ENCODE results near the gene AGPAT4.

The AGPAT4 gene

DNA sequence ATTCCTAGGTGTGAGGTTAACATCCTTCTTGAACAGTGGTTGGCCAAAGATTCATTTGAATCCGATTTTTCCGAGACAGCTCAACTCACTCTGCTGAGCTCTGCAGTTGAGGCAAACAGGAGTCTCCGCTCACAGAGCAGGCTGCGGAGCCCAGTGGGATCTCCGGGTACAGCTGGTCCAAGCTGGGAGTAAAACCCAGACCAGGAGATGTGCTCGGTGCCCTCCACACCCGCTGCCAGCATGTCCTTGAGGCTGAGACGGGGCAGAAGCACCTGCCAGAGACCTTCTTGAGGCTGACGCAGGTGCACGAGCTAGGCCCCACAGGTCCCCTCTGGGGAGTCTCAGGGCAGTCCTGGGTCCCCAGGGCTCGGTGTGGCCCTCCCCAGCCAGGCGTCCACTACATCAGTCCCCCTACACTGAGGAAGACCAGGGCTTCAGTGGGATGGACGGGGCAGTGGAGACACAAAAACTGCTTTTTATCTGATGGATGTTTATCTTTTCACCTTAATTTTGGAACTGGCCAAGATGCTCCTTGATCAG lies 119.0 kb downstream of the AGPAT4 start:
- H3K27ac Mint-ChIP-seq: no peak overlapping the region
- H3K4me1 Mint-ChIP-seq: no peaks in the 10 kb centered on the region
- peaks cover 2% of the 10 kb centered on the region for H3K9me3 Mint-ChIP-seq
- DNase-seq (ENCODE audit: low spot score in 2 of 2) (no peak), ATAC-seq (ENCODE audit: low read depth) (no peak)
- no peak overlapping the region for H3K4me3 Mint-ChIP-seq
- peaks cover 3% of the 10 kb centered on the region for H3K27me3 Mint-ChIP-seq
- peaks cover 2% of the 10 kb centered on the region for H3K36me3 Mint-ChIP-seq

DNA sequence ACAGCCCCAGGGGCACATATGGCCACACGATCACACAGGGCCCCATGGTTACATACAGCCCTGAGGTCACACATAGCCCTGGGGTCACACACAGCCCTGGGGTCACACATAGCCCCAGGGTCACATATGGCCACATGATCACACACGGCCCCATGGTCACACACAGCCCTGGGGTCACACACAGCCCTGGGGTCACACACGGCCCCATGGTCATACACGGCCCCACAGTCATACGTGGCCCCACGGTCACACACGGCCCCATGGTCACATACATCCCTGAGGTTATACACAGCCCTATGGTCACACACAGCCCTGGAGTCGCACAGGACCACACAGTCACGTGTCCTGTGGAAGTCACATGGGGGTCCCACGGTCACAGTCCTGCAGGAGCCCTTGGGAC lies 120.1 kb downstream of the AGPAT4 start:
- Mint-ChIP-seq H3K27me3 (peaks cover 3% of the 10 kb centered on the region), H3K36me3 (peaks cover 2% of the 10 kb centered on the region), H3K4me3 (no peak overlapping the region), H3K9me3 (peaks cover 2% of the 10 kb centered on the region), H3K27ac (no peak overlapping the region), H3K4me1 (no peaks in the 10 kb centered on the region)
- no peak for ATAC-seq (ENCODE audit: low read depth)
- no peak for DNase-seq (ENCODE audit: low spot score in 2 of 2)

DNA sequence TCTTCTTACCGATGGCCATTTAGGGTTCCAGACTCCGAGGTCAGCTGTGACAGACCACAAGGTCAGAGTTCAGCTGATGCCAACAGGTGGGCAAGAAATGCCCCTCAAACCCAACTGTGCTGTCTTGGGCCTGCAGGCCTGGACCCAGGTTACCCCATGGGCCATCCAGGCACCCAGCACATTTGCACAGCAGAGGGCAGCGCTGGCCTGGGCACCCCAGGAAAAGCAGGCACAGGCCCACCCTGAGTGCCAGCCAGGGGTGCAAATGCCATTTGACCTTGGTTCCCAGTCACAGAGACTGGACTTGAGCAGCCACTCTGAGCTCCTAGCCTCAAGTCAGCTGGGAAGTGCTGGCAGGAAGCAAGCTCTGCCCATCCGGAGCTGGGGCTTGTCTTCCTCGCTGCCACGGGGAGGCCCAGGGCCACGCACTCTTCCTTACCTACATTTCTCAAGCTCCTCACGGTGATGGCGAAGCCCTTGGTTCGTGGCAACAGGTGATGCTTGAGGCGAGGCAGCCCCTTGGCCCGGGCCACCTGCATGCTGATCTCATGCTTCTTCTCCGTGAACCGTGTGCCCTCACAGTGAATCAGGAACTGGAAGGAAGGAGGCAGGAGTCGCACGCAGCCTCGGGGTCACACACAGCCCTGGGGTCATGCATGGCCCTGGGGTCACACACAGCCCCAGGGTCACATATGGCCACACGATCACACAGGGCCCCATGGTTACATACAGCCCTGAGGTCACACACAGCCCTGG lies 120.8 kb downstream of the AGPAT4 start:
- peaks cover 2% of the 10 kb centered on the region for H3K36me3 Mint-ChIP-seq
- peaks cover 3% of the 10 kb centered on the region for H3K27me3 Mint-ChIP-seq
- ATAC-seq (ENCODE audit: low read depth) (no peak), DNase-seq (ENCODE audit: low spot score in 2 of 2) (no peak)
- H3K4me1 Mint-ChIP-seq: no peaks in the 10 kb centered on the region
- no peak overlapping the region for H3K27ac Mint-ChIP-seq
- H3K9me3 Mint-ChIP-seq: peaks cover 2% of the 10 kb centered on the region
- no peak overlapping the region for H3K4me3 Mint-ChIP-seq

DNA sequence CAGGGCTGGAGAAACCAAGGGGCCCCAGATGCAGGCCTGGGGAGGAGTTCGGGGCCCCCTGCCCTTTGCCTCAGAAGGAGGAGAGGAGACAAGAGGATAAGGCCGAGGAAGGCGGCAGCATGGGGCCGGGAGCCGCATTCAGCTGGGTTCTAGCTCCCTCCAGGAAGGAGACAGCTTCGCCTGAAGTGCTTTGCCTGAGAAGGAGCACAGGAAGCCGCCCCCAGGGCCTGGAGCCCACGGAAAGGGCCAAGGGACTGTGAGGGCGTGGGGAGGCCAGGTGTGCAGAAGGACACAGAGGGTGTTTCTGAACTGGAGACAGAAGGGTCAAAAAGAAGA lies 121.4 kb downstream of the AGPAT4 start:
- no peak for ATAC-seq (ENCODE audit: low read depth)
- peaks cover 3% of the 10 kb centered on the region for H3K27me3 Mint-ChIP-seq
- H3K36me3 Mint-ChIP-seq: peaks cover 2% of the 10 kb centered on the region
- DNase-seq (ENCODE audit: low spot score in 2 of 2): no peak
- peaks cover 2% of the 10 kb centered on the region for H3K9me3 Mint-ChIP-seq
- no peaks in the 10 kb centered on the region for H3K4me1 Mint-ChIP-seq
- no peak overlapping the region for H3K4me3 Mint-ChIP-seq
- no peak overlapping the region for H3K27ac Mint-ChIP-seq

DNA sequence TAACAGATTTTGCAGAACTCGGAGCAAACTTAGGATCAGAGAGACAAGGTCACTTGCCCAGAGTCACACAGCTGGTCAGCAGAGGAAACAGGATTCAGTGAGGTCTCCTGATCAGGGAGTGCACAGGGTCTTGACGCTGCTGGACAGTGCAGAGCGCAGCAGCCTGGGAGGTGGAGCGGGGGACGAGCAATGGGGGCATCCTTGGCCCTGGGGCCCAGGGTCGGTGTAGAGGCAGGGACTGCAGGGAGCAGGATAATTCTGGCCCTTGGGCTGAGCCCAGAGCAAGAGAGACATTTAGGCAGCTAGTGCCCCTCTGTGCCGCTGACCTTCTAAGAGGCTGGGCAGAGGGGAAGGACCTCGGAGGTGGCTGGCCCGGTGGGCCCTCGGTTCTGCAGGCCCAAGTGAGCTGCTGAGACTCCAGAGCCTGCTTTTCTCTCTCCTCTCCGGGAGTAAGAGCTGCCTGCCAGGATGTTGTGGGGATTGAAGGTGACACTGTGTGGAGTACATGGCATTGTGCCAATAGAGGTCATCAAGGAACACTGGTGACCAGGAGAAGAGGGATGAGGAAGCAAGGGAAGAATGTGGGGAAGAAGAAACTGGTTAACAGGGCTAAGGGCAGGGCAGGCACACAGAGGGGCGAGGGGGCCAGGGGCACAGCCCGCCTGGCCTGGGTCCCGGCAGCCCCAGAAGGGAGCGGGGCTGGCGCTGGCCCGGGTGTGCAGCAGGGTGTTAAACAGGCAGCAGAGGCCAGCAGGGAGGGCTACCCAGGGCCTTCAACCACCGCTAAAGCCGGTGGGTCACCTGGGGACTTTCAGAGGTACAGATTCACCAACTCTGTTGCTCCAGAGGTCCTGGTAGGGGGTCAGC lies 122.0 kb downstream of the AGPAT4 start:
- H3K4me1 Mint-ChIP-seq: no peaks in the 10 kb centered on the region
- ATAC-seq (ENCODE audit: low read depth): no peak
- H3K4me3 Mint-ChIP-seq: no peak overlapping the region
- H3K9me3 Mint-ChIP-seq: peaks cover under 1% of the 10 kb centered on the region
- DNase-seq (ENCODE audit: low spot score in 2 of 2): no peak
- H3K27ac Mint-ChIP-seq: no peak overlapping the region
- H3K27me3 Mint-ChIP-seq: peaks cover 3% of the 10 kb centered on the region
- H3K36me3 Mint-ChIP-seq: peaks cover under 1% of the 10 kb centered on the region

DNA sequence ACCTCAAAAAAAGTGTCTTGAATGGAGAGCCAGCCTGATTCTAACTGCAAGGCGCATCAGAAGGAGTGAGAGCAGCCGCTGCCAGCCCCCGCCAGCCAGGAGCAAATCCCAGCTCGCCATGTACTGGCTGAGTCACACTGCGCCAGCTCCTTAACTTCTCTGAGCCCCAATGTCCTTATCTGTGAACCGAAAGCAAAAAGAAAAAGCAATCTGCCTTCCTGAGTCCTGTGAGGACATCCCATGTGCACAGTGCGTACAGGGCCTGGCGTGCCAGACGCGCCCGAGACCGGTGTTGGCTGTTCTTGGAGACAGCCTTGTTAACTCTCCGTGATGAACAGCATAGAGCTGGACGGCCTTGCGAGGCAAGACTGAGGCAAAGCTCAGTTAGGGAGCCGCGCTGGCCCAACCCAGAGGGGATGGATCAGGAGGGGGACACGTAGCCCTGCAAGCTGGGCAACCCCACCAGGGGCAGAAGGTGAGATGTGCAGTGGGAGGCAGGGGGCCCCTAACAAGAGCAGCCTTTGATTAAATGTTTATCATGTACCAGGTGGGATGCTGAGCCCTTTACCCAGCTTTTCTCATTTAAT lies 122.7 kb downstream of the AGPAT4 start:
- peaks cover 3% of the 10 kb centered on the region for H3K27me3 Mint-ChIP-seq
- no peak overlapping the region for H3K4me3 Mint-ChIP-seq
- H3K4me1 Mint-ChIP-seq: no peaks in the 10 kb centered on the region
- DNase-seq (ENCODE audit: low spot score in 2 of 2): no peak
- no peak overlapping the region for H3K27ac Mint-ChIP-seq
- H3K9me3 Mint-ChIP-seq: no peaks in the 10 kb centered on the region
- H3K36me3 Mint-ChIP-seq: no peaks in the 10 kb centered on the region
- no peak for ATAC-seq (ENCODE audit: low read depth)

DNA sequence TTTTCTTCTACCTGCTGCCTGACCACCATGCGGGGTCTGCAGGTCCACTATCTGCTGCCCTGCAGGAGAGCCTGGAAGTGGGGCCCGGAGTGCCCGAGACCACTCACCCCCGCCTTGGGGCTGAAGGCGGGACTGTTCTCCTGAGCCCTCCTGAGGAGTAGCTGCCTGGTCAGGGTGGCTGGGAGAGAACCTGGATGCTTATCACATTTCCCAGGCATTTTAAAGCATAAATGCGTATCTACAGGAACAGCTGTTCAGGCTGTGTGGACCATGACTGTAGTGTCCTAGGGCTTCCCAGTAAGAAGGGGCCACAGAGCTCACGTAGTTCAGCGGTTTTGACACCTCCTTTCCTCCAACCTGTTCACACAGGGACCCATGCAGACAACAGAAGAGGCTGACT lies 123.3 kb downstream of the AGPAT4 start:
- Mint-ChIP-seq H3K27ac (no peak overlapping the region), H3K4me3 (no peak overlapping the region), H3K4me1 (no peaks in the 10 kb centered on the region), H3K9me3 (no peaks in the 10 kb centered on the region), H3K36me3 (no peaks in the 10 kb centered on the region), H3K27me3 (peaks cover 3% of the 10 kb centered on the region)
- DNase-seq (ENCODE audit: low spot score in 2 of 2) (no peak), ATAC-seq (ENCODE audit: low read depth) (no peak)

DNA sequence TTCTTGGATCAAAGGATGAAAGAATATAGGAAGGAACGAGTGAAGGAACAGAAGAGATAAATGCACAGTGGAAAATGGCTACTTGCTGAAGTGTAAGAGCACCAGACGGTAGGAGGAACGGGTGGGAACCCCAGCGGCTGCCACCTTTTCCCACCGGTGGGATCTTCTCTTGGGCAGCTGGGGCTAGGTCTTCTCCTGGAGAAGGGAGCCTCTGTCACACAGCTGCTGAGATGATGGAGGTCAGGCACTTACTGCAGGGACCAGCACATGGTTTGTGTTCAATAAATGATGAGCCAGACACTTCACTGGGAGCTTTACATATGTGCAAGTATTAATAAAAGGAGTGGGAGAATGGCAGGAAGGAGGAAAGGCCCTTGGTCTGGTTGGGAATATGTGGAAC lies 123.7 kb downstream of the AGPAT4 start:
- no peak for DNase-seq (ENCODE audit: low spot score in 2 of 2)
- Mint-ChIP-seq H3K27me3 (peaks cover 3% of the 10 kb centered on the region), H3K36me3 (no peaks in the 10 kb centered on the region), H3K4me3 (no peak overlapping the region), H3K4me1 (no peaks in the 10 kb centered on the region), H3K27ac (no peak overlapping the region), H3K9me3 (no peaks in the 10 kb centered on the region)
- ATAC-seq (ENCODE audit: low read depth): no peak

DNA sequence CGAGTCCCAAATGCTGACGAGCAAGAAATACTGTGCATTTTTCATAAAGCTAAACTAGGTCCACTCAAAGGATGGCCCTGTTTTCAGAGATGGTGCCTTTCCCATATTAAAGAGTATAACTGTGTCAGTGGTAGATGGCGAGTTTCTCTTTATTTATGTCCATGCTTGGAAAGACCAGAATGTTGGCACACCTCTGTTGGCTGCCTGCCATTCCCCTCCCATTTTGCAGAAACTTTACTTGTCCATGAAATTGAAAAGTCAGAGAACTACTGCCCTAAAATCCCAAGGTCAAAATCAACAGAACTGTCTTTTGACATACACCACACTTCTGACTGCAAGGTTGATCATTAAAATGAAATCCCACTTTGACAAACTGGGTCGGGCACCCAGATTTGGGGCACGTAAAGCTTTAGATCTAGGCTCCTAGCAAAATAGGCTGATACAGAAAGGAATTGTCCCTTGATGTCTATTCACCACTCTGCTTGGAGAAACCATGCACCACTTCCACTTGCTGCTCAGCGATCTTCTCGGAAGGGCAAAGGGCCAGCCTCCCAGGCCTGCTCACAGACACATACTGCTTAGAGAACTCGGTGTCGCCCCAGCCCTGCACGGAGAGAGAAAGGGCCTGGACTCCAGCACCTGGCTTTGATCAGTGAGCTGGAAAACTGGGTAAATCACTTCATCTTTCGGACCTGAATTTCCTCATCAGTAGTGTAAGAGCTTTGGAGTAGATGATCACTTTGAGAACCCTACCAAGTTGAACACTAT lies 130.0 kb downstream of the AGPAT4 start:
- no peaks in the 10 kb centered on the region for H3K4me1 Mint-ChIP-seq
- H3K9me3 Mint-ChIP-seq: no peaks in the 10 kb centered on the region
- H3K4me3 Mint-ChIP-seq: no peak overlapping the region
- DNase-seq (ENCODE audit: low spot score in 2 of 2) (no peak), ATAC-seq (ENCODE audit: low read depth) (no peak)
- no peaks in the 10 kb centered on the region for H3K27me3 Mint-ChIP-seq
- peaks cover 3% of the 10 kb centered on the region for H3K36me3 Mint-ChIP-seq
- H3K27ac Mint-ChIP-seq: no peak overlapping the region

DNA sequence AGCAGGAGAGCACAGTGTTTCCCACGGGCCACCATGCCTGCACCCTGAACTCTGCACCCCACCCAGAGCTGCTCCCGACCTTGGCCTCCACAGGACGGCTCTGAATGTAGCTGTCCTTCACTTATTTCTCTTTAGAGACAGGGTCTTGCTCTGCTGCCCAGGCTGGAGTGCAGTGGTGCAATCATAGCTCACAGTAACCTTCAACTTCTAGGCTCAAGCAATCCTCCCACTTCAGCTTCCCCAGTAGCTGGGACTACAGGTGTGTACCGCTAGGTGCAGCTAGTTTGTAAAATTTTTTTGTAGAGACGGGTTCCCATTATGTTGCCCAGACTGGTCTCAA lies 130.9 kb downstream of the AGPAT4 start:
- DNase-seq (ENCODE audit: low spot score in 2 of 2) (no peak), ATAC-seq (ENCODE audit: low read depth) (no peak)
- Mint-ChIP-seq H3K9me3 (no peaks in the 10 kb centered on the region), H3K27ac (no peak overlapping the region), H3K27me3 (no peaks in the 10 kb centered on the region), H3K36me3 (peaks cover 3% of the 10 kb centered on the region), H3K4me3 (no peak overlapping the region), H3K4me1 (no peaks in the 10 kb centered on the region)

DNA sequence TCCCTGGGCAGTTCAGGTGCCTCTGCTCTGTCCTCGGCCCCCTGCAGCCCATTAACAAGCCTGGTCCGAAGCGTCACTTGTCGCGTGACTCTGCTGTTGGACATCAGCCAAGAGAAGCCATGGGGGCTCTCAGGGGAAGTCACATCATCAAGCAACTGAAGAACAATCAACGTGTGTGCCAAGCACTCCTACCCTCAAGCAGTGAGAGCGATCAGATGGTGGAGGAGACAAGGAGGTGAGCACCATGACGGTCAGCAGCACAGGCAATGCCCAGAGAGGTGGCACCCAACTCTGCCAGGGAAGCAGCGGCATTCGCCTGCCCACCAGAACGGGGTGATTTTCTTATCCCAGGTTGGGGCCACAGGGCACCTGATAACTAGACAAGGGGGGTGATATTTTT lies 132.7 kb downstream of the AGPAT4 start:
- ATAC-seq (ENCODE audit: low read depth) (no peak), DNase-seq (ENCODE audit: low spot score in 2 of 2) (no peak)
- Mint-ChIP-seq H3K36me3 (peaks cover 3% of the 10 kb centered on the region), H3K27me3 (no peaks in the 10 kb centered on the region), H3K27ac (no peak overlapping the region), H3K9me3 (no peaks in the 10 kb centered on the region), H3K4me3 (no peak overlapping the region), H3K4me1 (no peaks in the 10 kb centered on the region)

DNA sequence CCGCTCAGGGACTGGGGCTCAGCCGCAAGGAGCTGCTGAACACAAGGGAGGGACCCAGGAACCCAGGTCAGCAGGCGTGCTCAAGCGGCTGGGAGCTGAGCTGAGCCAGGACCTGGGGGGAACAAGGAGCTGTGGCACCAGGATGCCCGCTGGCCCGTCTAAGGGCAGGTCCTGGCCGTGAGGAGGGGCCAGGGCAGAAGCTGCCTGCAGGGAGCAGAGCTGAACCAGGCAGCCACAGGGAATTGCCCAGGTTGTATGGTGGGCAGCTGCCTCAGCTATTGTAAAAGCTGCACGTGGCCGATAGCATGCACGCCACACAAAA lies 133.3 kb downstream of the AGPAT4 start:
- Mint-ChIP-seq H3K36me3 (peaks cover 3% of the 10 kb centered on the region), H3K4me3 (no peak overlapping the region), H3K4me1 (no peaks in the 10 kb centered on the region), H3K9me3 (no peaks in the 10 kb centered on the region), H3K27me3 (no peaks in the 10 kb centered on the region), H3K27ac (no peak overlapping the region)
- ATAC-seq (ENCODE audit: low read depth) (no peak), DNase-seq (ENCODE audit: low spot score in 2 of 2) (no peak)

DNA sequence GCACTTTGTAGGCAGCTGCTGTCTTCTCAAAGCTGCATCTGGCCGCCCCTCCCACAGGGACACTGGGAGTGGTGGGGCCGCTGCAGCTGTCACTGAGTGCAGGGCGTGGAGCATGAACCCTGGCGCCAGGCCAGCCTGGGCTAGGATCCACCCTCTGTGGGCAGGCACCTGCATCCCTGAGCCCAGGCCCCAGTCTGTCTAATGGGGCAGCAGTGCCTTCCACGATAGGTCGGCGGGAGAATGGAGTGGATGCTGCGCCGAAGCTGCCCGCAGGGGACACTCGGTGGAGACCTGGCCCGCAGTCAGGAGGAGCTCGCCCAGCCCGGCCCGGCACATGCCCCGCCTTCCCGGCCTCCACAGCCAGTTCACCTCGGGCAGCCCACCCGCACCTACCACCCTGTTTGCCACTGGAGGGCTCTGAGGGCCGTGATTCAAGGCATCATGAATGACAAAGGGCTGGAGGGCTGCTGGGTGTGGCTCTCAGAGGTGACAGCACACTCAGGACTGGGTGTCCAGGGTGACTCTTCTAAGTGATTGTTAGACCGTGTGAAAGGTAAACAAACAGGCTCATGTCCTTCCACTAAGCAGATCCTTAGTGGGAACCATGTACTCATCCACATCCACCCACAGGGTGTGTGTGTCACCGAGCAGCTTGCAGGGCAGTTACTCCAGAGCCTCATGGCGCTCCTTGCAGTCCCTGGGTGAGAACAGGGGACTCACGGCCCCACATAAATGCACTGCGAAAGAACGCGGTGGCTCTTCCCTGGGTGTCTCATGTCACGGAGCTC lies 133.9 kb downstream of the AGPAT4 start:
- Mint-ChIP-seq H3K27ac (no peak overlapping the region), H3K9me3 (no peaks in the 10 kb centered on the region), H3K4me3 (no peak overlapping the region), H3K36me3 (peaks cover 3% of the 10 kb centered on the region), H3K27me3 (no peaks in the 10 kb centered on the region), H3K4me1 (no peaks in the 10 kb centered on the region)
- DNase-seq (ENCODE audit: low spot score in 2 of 2) (no peak), ATAC-seq (ENCODE audit: low read depth) (no peak)
